Endothelial cell of umbilical vein (primary cell): ENCODE measurements around the gene DLAT.

Source experiments
- EZH2 ChIP-seq: IDR thresholded peaks from 2 replicates; pipeline ENCODE4 v1.6.1; 2012; ENCODE audit warnings: borderline replicate concordance, low read depth, mild to moderate bottlenecking, moderate library complexity, low read length, inconsistent platforms; ENCODE audit not compliant: severe bottlenecking
- MAX ChIP-seq: IDR thresholded peaks from 2 replicates; pipeline ENCODE4 v1.6.1; 2011; ENCODE audit not compliant: insufficient read depth, insufficient read length
- POLR2A ChIP-seq: IDR thresholded peaks from 2 replicates; pipeline ENCODE4 v1.6.1; 2012; ENCODE audit warnings: low read depth, mild to moderate bottlenecking, control low read depth, low read length
- TF ChIP-seq, protein P1 (sequence below), 2 donors: IDR thresholded peaks; 1 replicate in 1 of 2; 2 replicates in 1 of 2; pipeline ENCODE4 v1.5.1; 2011; ENCODE audit warnings: low read length in 2 of 2, mild to moderate bottlenecking in 2 of 2, moderate library complexity in 2 of 2, control low read depth in 1 of 2, inconsistent platforms in 1 of 2, low read depth in 1 of 2; ENCODE audit not compliant: insufficient read depth in 1 of 2; ENCODE audit errors: extremely low read depth in 1 of 2

DNA sequence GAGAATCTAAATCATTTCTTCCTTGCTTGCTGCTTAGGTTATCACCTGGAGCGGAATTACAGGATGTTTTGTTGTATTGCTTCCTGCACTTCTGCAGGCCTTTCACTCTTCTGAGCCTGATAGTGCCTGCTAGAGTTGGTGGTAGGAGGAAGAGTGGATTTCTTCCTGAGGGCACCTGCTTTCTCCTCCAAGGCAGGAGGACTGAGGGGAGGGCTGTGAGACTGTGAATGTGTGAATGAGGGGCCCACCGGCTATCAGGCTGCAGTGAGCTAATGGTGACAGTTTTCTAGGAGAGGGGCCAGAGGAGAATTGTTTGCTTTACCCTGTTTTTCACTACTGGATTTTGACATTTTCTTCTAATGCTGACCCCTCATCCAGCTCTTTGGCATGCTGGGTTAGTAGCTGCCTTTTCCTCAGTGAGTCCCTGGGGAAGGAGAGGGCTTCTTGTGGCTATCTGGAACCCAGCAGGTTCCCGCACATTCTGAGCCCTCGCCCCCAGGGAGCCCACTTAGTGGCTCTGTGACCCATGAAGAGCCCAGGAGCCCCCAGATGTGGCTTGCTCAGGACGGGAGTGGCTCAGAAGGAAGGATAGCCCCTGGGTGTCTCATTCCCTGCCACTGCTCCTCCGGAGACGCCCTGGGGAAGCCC lies 49.0 kb upstream of the DLAT start:
- TF ChIP-seq MAX (no peak), POLR2A (no peak), EZH2 (no peak)
- TF ChIP-seq, protein P1, sequence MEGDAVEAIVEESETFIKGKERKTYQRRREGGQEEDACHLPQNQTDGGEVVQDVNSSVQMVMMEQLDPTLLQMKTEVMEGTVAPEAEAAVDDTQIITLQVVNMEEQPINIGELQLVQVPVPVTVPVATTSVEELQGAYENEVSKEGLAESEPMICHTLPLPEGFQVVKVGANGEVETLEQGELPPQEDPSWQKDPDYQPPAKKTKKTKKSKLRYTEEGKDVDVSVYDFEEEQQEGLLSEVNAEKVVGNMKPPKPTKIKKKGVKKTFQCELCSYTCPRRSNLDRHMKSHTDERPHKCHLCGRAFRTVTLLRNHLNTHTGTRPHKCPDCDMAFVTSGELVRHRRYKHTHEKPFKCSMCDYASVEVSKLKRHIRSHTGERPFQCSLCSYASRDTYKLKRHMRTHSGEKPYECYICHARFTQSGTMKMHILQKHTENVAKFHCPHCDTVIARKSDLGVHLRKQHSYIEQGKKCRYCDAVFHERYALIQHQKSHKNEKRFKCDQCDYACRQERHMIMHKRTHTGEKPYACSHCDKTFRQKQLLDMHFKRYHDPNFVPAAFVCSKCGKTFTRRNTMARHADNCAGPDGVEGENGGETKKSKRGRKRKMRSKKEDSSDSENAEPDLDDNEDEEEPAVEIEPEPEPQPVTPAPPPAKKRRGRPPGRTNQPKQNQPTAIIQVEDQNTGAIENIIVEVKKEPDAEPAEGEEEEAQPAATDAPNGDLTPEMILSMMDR (IDR thresholded peaks at IDR 0.05; ENCODE audit: extremely low read depth in 1 of 2, insufficient read depth in 1 of 2, low read depth in 1 of 2, low read length in 2 of 2): no peak
